ENCODE data around the gene TIGD1.

Gene TIGD1

GRCh38 chr2:232569541-232569940 lies 19.2 kb upstream of the TIGD1 start:
- DNase-seq: no peak

- DNase-seq: no peak
Measured at GRCh38 chr2:232568161-232568560, 17.8 kb upstream of the TIGD1 start.

GRCh38 chr2:232567721-232568120 lies 17.4 kb upstream of the TIGD1 start:
- DNase-seq: no peak

- DNase-seq: no peak
Measured at GRCh38 chr2:232563580-232563979, 13.2 kb upstream of the TIGD1 start.

- no peak for DNase-seq
Measured at GRCh38 chr2:232562515-232563151, 12.3 kb upstream of the TIGD1 start.

GRCh38 chr2:232556426-232556825 lies 6.1 kb upstream of the TIGD1 start:
- no peak for DNase-seq

- no peak for DNase-seq
Measured at GRCh38 chr2:232551776-232552175, 1.4 kb upstream of the TIGD1 start.

- no peak for DNase-seq
Measured at GRCh38 chr2:232551250-232551638, 887 bp upstream of the TIGD1 start.

GRCh38 chr2:232549655-232550353 lies 553 bp downstream of the TIGD1 start:
- DNase-seq: no peak

GRCh38 chr2:232547991-232548390 lies 2.4 kb downstream of the TIGD1 start:
- DNase-seq: no peak

GRCh38 chr2:232545511-232546375 lies 4.6 kb downstream of the TIGD1 start:
- no peak for DNase-seq

GRCh38 chr2:232544674-232545073 lies 5.7 kb downstream of the TIGD1 start:
- no peak for DNase-seq

GRCh38 chr2:232543928-232544631 lies 6.3 kb downstream of the TIGD1 start:
- no peak for DNase-seq

GRCh38 chr2:232543491-232543890 lies 6.9 kb downstream of the TIGD1 start:
- DNase-seq: no peak

- DNase-seq: no peak
Measured at GRCh38 chr2:232542715-232543467, 7.5 kb downstream of the TIGD1 start.

- DNase-seq: no peak
Measured at GRCh38 chr2:232541961-232542714, 8.2 kb downstream of the TIGD1 start.

GRCh38 chr2:232541195-232541960 lies 9.0 kb downstream of the TIGD1 start:
- no peak for DNase-seq

- DNase-seq: no peak
Measured at GRCh38 chr2:232540441-232541041, 9.8 kb downstream of the TIGD1 start.

GRCh38 chr2:232539298-232540231 lies 10.8 kb downstream of the TIGD1 start, which contains the start of gene CHRNG:
Gene CHRNG (plus strand): TSS chr2:232539692. CDS start chr2:232539748, 56 bp downstream.
- DNase-seq: no peak
